Colonic mucosa (tissue), 4 donors: Measurements from ENCODE around the gene RAPGEFL1. TPM values are rescaled to one million over a fixed set of nuclear protein-coding genes. Genes with fewer than 3 reads are reported as not detected.
"Not testable (repeated sequence)": the region's sequence is repeated elsewhere in the genome, so short reads cannot be mapped to it uniquely, and the experiment has no call there.

Source experiments
- DNase-seq: peaks from one replicate; pipeline ENCODE4 v3.0.0-alpha.2; 2020
- H3K27ac ChIP-seq: fragments of 200-600 bp; one replicate; pipeline ENCODE4 v1.8.0; 2021
- H3K27me3 ChIP-seq: fragments of 200-600 bp; one replicate; pipeline ENCODE4 v1.8.0; 2021
- H3K36me3 ChIP-seq: fragments of 200-600 bp; one replicate; pipeline ENCODE4 v1.8.0; 2021
- H3K4me1 ChIP-seq: fragments of 200-600 bp; one replicate; pipeline ENCODE4 v1.8.0; 2021; ENCODE audit warnings: mild to moderate bottlenecking
- H3K4me3 ChIP-seq: fragments of 200-600 bp; one replicate; pipeline ENCODE4 v1.8.0; 2021
- H3K9ac ChIP-seq, 2 donors: one replicate each; pipeline ENCODE4 v1.7.0; 2013; ENCODE audit warnings: control low read depth in 2 of 2, low read depth in 2 of 2, low read length in 2 of 2
- H3K9me3 ChIP-seq: fragments of 200-600 bp; one replicate; pipeline ENCODE4 v1.8.0; 2021
- intact Hi-C: fragments of 100-400 bp; cut with DNase I; formaldehyde crosslinking; loops from one replicate; pipeline ENCODE4 v1.14.1; 2022
- total RNA-seq, 2 donors: library from RNA; stranded (reverse); fragmentation: NEBNext Ultra II Directional in 1 of 2; extraction: Animal tissue kit (Norgen Biotek cat#: 25700) in 1 of 2; gene quantifications; one replicate each; pipeline ENCODE4 v1.2.1, GENCODE V29; 2021
- TF ChIP-seq, protein P1 (sequence below): fragments of 200-600 bp; IDR thresholded peaks from one replicate; pipeline ENCODE4 v1.8.0; 2022; ENCODE audit warnings: antibody characterized with exemption, mild to moderate bottlenecking
- donor health status: healthy.
- donor health status: DM: no; HTN: no; CAD: no.
- donor health status: DM: no; HTN: no; CAD: no.

RAPGEFL1 gene
- total RNA-seq, 2 donors from 2014 or later: 98.2 to 108 TPM

DNA sequence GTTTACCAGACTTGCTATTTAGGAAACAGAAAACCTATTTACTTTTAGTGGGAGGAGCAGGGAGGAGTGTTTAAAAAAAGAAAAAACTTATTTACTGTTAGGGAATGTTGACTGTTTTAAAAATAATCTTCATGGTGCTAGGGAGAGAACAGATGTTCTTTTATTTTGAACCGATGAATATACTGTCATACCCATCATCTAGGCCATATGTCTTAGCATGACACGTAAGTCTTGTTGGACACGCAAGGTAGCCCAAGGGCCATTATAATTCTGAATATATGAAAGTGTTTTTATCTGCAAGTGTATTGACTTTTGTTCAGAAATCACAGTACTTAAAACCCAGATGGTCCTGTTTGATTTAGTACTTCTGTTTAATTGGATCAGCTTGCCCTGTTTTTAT lies 53.4 kb downstream of the RAPGEFL1 start:
- H3K27me3 ChIP-seq: no peaks in the 10 kb centered on the region
- no peak overlapping the region for H3K9ac ChIP-seq
- intact Hi-C loops: no loop called here
- H3K4me1 ChIP-seq: no peaks in the 10 kb centered on the region
- H3K36me3 ChIP-seq: no peaks in the 10 kb centered on the region
- H3K4me3 ChIP-seq: no peak overlapping the region
- H3K27ac ChIP-seq: no peak overlapping the region
- H3K9me3 ChIP-seq: no peaks in the 10 kb centered on the region
- no peak for DNase-seq
- TF ChIP-seq, protein P1, sequence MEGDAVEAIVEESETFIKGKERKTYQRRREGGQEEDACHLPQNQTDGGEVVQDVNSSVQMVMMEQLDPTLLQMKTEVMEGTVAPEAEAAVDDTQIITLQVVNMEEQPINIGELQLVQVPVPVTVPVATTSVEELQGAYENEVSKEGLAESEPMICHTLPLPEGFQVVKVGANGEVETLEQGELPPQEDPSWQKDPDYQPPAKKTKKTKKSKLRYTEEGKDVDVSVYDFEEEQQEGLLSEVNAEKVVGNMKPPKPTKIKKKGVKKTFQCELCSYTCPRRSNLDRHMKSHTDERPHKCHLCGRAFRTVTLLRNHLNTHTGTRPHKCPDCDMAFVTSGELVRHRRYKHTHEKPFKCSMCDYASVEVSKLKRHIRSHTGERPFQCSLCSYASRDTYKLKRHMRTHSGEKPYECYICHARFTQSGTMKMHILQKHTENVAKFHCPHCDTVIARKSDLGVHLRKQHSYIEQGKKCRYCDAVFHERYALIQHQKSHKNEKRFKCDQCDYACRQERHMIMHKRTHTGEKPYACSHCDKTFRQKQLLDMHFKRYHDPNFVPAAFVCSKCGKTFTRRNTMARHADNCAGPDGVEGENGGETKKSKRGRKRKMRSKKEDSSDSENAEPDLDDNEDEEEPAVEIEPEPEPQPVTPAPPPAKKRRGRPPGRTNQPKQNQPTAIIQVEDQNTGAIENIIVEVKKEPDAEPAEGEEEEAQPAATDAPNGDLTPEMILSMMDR: no peak

DNA sequence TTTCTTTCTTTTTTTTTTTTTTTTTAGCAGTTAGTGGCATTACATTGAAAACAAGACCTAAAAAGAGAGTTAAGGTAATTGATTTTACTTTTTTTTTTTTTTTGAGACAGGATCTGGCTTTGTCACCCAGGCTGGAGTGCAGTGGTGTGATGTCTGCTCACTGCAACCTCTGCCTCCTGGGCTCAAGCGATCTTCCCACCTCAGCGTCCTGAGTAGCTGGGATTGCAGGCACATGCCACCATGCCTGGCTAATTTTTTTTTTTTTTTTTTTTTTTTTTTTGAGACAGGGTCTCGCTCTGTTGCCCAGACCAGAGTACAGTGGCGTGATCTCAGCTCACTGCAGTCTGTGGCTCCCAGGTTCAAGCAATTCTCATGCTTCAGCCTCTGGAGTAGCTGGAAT lies 54.7 kb downstream of the RAPGEFL1 start:
- H3K4me3 ChIP-seq, intact Hi-C loops, H3K27me3 ChIP-seq, H3K36me3 ChIP-seq, H3K9me3 ChIP-seq, H3K4me1 ChIP-seq, H3K27ac ChIP-seq, H3K9ac ChIP-seq, DNase-seq: not testable (repeated sequence)

- intact Hi-C loops: loop anchor here (5.0 kb wide), 1 partner anchor 36 kb away; no protein-coding TSS in a partner anchor
- no peak overlapping the region for H3K9ac ChIP-seq
- no peaks in the 10 kb centered on the region for H3K27me3 ChIP-seq
- H3K9me3 ChIP-seq: no peaks in the 10 kb centered on the region
- TF ChIP-seq, protein P1: no peak
- no peak overlapping the region for H3K27ac ChIP-seq
- no peaks in the 10 kb centered on the region for H3K4me1 ChIP-seq
- no peak for DNase-seq
- H3K4me3 ChIP-seq: no peak overlapping the region
- no peaks in the 10 kb centered on the region for H3K36me3 ChIP-seq
Measured at GRCh38 chr17:40241252-40241834, 64.1 kb downstream of the RAPGEFL1 start.

- TF ChIP-seq, protein P1: no peak
- no peak overlapping the region for H3K27ac ChIP-seq
- H3K4me3 ChIP-seq: no peak overlapping the region
- H3K4me1 ChIP-seq: no peaks in the 10 kb centered on the region
- H3K36me3 ChIP-seq: no peaks in the 10 kb centered on the region
- intact Hi-C loops: loop anchor here (5.0 kb wide), 1 partner anchor 35 kb away; no protein-coding TSS in a partner anchor
- H3K27me3 ChIP-seq: no peaks in the 10 kb centered on the region
- no peaks in the 10 kb centered on the region for H3K9me3 ChIP-seq
- H3K9ac ChIP-seq: no peak overlapping the region
- DNase-seq: no peak
Measured at GRCh38 chr17:40242774-40243173, 65.5 kb downstream of the RAPGEFL1 start.

DNA sequence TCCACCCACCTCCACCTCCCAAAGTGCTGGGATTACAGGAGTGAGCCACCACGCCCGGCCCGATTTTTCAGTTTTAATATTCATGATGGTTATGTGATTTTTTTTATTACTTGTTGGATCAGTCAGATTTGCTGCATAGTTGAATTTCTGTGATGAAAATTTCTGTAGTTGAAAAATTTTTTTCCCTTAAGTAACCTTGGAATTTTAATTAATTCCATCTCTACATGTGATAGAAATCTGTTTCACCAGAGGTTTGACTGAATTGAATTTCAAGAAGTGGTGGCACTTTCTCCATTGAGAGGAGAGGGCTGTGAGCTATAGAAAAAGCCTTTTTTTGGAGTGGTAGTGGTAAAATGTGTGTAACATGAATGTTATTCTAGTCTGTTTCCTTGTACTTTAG lies 66.5 kb downstream of the RAPGEFL1 start:
- TF ChIP-seq, protein P1: no peak
- Histone ChIP-seq H3K9ac (no peak overlapping the region), H3K4me3 (no peak overlapping the region), H3K27me3 (no peaks in the 10 kb centered on the region), H3K36me3 (no peaks in the 10 kb centered on the region), H3K27ac (no peak overlapping the region), H3K4me1 (no peaks in the 10 kb centered on the region), H3K9me3 (no peaks in the 10 kb centered on the region)
- intact Hi-C loops: loop anchor here (5.0 kb wide), 1 partner anchor 34 kb away; no protein-coding TSS in a partner anchor
- no peak for DNase-seq

DNA sequence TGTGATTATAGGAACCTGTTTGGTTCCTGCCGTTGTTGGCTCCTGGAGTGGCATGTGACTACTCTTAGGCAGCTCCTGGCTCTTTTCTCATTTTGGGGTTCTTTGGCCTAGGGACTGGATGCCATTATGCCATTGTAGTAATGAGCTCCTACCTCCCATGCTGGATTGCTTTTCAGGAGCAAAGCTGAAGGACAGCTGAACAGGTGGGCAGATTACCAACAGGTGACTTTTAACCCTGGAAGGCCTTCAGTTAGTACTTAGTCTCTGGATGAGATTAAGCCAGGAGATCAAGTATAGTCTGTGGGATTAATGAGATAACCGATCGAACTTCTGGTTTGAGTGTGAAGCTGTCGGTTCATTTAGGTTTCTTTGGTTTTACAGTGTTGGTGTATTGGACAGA lies 67.0 kb downstream of the RAPGEFL1 start:
- Histone ChIP-seq H3K9ac (no peak overlapping the region), H3K9me3 (no peaks in the 10 kb centered on the region), H3K27me3 (no peaks in the 10 kb centered on the region), H3K4me3 (no peak overlapping the region), H3K27ac (no peak overlapping the region), H3K36me3 (no peaks in the 10 kb centered on the region), H3K4me1 (no peaks in the 10 kb centered on the region)
- intact Hi-C loops: loop anchor here (5.0 kb wide), 1 partner anchor 33 kb away; no protein-coding TSS in a partner anchor
- DNase-seq: no peak
- TF ChIP-seq, protein P1: no peak
